ENCODE results near the gene DOK4.

Gene DOK4

DNA sequence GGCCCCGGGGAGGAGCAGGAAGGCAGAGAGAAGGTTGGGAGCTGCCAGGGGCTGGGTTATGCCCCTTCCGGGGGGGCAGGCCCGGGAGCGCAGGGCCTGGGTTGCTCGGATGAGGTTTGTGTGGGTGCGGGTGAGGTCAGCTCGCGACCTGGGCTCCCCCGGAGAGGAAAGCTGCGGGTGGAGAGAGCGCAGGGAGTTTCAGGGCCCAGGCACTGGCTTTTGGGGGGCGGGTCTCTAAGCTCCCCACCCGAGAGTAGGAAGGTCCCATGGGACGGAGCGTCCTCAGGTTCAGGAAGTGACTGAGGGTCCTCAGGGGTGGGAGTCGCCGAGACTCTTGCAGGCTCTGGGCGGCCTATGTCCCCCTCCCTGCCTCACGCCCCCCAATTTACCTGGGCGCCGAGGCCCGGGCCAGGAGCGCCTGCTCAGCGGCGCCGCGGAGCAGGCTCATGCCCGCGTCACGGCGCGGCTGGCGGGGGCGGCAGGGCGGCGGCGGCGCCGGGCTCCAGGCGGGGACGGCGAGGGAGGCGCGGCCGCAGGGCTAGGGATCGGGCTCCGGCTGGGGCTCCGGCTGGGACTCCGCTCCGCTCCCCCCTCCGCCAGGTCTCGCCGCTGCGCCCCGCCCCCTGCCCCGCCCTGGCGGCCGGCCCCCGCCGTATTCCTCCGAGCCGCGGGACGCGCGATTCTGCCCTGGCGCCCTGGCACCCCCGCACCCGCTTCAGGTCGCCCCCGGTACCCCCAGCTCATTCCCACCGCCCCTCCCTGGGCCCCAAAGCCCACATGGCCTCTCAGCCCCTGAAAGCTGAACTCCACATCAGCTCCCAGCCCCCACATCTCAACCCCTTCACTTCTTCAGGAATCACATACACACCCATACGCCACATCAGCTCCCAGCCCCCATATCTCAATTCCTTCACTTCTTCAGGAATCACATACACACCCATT, at the start of gene DOK4:
Gene DOK4, minus strand, starts transcription at position 578 of the 942 bp plus-strand sequence. CDS start 6,986 bp downstream, outside the sequence.
- TF ChIP-seq, protein P1, sequence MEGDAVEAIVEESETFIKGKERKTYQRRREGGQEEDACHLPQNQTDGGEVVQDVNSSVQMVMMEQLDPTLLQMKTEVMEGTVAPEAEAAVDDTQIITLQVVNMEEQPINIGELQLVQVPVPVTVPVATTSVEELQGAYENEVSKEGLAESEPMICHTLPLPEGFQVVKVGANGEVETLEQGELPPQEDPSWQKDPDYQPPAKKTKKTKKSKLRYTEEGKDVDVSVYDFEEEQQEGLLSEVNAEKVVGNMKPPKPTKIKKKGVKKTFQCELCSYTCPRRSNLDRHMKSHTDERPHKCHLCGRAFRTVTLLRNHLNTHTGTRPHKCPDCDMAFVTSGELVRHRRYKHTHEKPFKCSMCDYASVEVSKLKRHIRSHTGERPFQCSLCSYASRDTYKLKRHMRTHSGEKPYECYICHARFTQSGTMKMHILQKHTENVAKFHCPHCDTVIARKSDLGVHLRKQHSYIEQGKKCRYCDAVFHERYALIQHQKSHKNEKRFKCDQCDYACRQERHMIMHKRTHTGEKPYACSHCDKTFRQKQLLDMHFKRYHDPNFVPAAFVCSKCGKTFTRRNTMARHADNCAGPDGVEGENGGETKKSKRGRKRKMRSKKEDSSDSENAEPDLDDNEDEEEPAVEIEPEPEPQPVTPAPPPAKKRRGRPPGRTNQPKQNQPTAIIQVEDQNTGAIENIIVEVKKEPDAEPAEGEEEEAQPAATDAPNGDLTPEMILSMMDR (IDR thresholded peaks at IDR 0.05; ENCODE audit: insufficient read depth, low read depth, low read length, missing control alignments), result no peak
- H3K4me3 ChIP-seq (ENCODE audit: low read depth, low read length), result peak within 1 kb of the TSS; percentile 62
- DNase-seq (ENCODE audit: low read depth), result peak; percentile 74

DNA sequence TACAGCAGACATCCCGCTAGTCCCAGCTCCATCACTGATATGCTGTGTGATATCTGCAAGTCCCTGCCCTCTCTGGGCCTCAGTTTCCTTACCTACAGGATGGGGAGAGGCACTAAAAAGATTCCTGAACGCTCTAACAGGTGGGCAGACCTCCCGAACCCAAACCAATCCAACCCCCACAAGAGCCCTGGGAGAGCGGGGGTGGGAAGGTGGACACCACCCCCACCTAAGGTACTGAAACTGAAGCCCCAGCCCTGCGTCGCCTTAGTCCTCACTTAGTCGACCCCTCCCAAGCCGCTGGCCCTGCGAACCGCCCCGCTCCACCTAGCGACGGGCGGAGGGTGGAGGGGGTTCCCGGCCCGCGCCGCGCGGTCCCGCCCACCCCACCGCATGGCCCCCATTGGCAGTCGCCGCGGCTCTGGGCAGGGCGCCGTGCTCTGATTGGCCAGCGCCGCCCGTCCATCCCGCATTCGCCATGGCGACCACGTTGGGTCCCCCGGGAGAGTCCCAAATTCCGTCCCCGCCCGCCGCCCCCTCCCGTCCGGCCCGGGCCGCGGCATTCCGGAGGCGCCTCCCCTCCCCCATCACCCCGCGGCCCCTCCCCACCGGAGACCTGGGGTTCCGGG, 49.5 kb upstream of the DOK4 start:
- H3K4me3 ChIP-seq (ENCODE audit: low read depth, low read length), result peak overlapping the region; percentile 85
- TF ChIP-seq, protein P1 (IDR thresholded peaks at IDR 0.05; ENCODE audit: insufficient read depth, low read depth, low read length, missing control alignments), result peak; percentile 41
- DNase-seq (ENCODE audit: low read depth), result peak; percentile 97

DNA sequence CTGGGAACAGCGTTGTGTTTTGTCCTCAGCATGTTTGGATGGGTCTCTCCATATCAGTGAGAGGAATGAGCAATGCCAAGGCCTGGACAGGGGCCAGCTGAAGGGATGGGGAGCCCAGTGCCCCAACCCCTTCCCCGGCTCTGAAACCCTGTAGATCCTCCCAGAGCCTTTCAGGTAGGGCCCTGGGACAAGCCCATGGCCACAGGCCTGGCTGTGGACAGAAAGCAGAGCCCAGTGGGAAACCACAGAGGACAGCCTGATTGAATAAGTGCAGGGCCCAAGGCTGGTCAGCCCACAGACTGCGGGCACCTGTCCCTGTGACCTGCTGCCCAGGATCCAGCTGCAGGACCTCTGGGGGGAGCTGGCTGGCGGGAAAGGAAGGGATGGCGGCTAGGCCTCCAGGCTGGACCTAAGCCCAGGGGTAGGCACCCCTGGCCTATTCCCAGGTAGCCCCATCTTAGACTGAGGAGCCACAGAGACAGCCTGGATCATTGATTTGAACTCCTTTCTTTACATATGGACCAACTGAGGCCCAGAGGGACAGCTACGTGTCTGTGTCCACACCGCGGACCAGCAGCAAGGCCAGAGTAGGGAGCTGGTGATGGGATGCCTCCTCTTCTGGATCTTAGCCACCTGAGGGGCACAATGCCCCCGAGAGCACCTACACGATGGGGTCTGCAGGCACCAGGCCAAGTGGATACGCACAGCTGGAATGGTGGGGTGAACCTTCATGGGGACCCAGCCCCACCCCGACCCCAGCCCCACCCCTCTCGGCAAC, 48.8 kb upstream of the DOK4 start:
- DNase-seq (ENCODE audit: low read depth), result no peak
- TF ChIP-seq, protein P1 (IDR thresholded peaks at IDR 0.05; ENCODE audit: insufficient read depth, low read depth, low read length, missing control alignments), result no peak
- H3K4me3 ChIP-seq (ENCODE audit: low read depth, low read length), result peak overlapping the region; percentile 85

DNA sequence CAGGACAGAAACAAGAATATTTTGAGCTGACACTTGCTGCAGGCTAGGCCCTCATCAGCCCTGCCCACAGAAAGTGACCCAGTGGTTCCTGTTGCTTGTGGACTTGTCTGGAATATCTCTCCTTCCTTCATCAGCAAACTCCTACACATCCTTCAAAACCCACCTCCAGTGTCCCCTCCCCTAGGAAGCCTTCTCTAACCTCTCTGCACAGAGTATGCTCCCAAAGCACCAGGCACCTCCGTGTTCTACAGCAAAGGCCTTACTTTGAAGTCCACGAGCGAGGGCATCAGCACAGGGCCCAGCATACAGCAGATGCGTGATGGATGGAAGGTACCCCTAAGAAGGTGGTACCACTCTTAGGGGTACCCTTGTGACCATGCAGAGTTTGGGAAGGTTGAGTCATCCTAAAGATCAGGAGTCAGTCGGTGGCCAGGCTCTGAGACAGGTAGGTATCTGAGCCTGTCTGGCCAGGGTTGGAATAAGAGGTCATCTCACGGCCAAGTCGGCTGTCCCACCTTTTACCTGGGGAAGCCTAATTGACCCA, 48.1 kb upstream of the DOK4 start:
- no peak overlapping the region for H3K4me3 ChIP-seq (ENCODE audit: low read depth, low read length)
- no peak for DNase-seq (ENCODE audit: low read depth)
- TF ChIP-seq, protein P1 (IDR thresholded peaks at IDR 0.05; ENCODE audit: insufficient read depth, low read depth, low read length, missing control alignments), result no peak

DNA sequence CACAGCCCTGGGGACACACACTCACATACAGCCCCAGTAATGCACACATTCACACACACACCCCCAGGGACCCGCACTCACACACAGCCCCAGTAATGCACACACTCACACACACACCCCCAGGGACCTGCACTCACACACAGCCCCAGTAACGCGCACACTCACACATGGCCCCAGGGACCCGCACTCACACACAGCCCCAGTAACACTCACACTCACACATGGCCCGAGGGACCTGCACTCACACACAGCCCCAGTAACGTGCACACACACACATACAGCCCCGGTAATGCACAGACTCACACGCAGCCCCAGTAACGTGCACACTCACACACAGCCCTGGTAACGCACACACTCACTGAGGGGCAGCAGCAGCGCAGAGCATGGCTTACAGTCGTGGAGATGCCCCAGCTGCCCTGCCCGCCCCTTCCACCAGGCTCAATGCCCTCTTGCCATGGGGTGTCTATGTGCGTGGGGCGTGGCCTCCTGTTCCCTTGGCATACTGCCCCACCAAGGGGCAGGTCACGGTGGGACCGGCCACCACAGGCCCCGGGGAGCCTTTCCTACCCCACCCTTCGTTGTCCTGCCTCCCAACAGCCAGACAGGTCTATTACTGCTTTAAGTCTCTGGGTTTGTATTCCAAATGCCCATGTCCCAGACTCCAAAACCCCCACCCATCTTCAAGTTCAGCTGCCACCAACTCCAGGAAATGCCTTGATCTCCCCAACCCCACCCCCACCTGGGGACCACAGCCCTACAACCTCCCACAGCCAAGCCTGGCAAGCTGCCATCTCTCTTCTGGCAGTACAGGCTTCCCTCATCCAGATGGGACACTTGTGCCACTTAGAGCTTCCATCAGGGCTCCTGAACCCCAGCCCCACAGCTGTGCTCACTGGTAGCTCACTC, 47.4 kb upstream of the DOK4 start:
- no peak overlapping the region for H3K4me3 ChIP-seq (ENCODE audit: low read depth, low read length)
- no peak for DNase-seq (ENCODE audit: low read depth)
- TF ChIP-seq, protein P1 (IDR thresholded peaks at IDR 0.05; ENCODE audit: insufficient read depth, low read depth, low read length, missing control alignments), result no peak

DNA sequence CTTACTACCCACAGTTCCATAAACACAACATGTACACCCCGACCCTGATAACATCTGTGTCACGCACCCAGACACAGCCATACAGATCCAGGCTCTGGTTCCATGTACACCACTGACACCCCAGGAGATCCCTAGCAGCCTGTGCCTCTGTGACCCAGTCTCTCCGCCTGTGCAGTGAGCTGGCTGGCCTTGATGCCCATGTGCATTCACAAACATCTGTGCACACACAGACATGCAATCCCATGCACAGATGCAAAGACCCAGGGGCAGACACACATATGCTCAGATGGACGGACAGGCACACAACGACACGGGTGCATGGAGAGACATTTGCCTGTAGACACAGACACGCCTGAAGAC, 46.0 kb upstream of the DOK4 start:
- TF ChIP-seq, protein P1 (IDR thresholded peaks at IDR 0.05; ENCODE audit: insufficient read depth, low read depth, low read length, missing control alignments), result no peak
- DNase-seq (ENCODE audit: low read depth), result no peak
- no peak overlapping the region for H3K4me3 ChIP-seq (ENCODE audit: low read depth, low read length)

Measured in GM12865 (cell line).